ENCODE measurements around the gene TSHZ2. TPM values are rescaled to one million over a fixed set of nuclear protein-coding genes. Genes with fewer than 3 reads are reported as not detected.

TSHZ2 gene
- total RNA-seq, 3 donors from 2014 or later, result 8.1 to 19.3 (median 8.4) TPM

DNA sequence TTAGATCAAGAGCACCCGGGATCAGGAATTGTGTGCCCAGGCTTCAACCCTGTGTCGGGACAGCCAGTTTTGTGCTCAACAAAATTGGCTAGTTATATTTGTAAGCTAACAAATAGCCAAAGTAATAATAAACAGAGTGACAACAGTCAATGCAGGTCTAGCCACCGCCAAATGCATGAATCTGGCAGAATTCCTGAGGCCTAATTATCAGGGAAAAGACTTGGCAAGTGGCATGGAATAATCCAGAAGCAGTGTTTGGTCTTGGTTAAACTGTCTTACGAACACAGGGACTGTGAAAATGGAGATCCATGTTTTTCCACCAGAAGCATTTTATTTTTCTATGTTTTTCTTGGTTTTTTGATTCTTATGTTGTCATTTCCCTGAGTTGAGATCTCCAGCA is 352.7 kb downstream of the TSHZ2 start:
- no peak for DNase-seq
- peaks cover 6% of the 10 kb centered on the region for H3K36me3 Mint-ChIP-seq (ENCODE audit: insufficient read depth)
- H3K27me3 Mint-ChIP-seq (ENCODE audit: low read depth), result peaks cover 3% of the 10 kb centered on the region
- no peaks in the 10 kb centered on the region for H3K9me3 Mint-ChIP-seq
- H3K4me3 Mint-ChIP-seq, result no peak overlapping the region
- no peak for ATAC-seq
- peaks cover 18% of the 10 kb centered on the region for H3K4me1 Mint-ChIP-seq (ENCODE audit: low read depth)

DNA sequence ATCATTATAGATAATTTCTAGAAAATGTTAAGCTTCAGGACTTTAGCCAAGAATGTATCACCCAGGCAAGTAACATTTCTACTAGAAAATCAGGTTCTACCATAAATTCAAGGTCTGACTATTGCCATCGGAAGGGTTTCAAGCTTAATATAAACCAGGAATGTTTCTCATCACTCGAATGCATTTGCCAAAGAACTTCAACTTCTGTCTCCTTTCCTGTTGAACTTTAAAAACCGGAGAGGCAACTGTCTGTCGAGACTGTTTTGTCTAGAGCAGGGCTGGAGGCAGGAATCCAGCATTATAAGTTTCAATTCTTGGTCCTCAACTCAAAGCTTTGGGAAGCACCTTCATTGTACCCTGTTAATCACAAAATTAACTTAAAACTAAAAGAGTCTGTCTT is 356.8 kb downstream of the TSHZ2 start:
- peaks cover 4% of the 10 kb centered on the region for H3K36me3 Mint-ChIP-seq (ENCODE audit: insufficient read depth)

DNA sequence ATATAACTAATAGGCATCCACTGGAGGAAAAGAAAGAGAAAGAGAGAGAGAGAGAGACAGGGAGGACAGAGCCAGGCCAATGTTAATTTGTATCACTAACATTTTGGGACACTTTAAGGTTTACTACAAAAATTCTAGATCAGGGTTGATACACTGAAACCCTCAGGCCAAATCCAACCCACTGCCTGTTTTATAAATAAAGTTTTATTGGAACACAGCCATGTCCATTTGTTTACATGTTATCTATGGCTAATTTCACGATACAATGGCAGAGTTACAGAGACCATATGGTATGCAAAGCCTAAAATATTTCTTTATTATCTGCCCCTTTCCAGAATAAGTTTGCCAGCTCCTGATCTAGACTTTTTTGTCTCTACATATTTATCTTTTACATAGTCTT is 357.6 kb downstream of the TSHZ2 start:
- no peaks in the 10 kb centered on the region for H3K4me1 Mint-ChIP-seq (ENCODE audit: low read depth)
- peaks cover 4% of the 10 kb centered on the region for H3K36me3 Mint-ChIP-seq (ENCODE audit: insufficient read depth)
- DNase-seq (no peak), ATAC-seq (no peak)
- H3K4me3 Mint-ChIP-seq, result no peak overlapping the region
- no peaks in the 10 kb centered on the region for H3K9me3 Mint-ChIP-seq
- H3K27me3 Mint-ChIP-seq (ENCODE audit: low read depth), result peaks cover 10% of the 10 kb centered on the region

More for the DNA sequence above, 356.8 kb downstream of the TSHZ2 start:
- Mint-ChIP-seq H3K27me3 (ENCODE audit: low read depth) (peaks cover 10% of the 10 kb centered on the region), H3K4me3 (no peak overlapping the region), H3K4me1 (ENCODE audit: low read depth) (no peaks in the 10 kb centered on the region), H3K9me3 (no peaks in the 10 kb centered on the region)
- no peak for ATAC-seq
- no peak for DNase-seq

DNA sequence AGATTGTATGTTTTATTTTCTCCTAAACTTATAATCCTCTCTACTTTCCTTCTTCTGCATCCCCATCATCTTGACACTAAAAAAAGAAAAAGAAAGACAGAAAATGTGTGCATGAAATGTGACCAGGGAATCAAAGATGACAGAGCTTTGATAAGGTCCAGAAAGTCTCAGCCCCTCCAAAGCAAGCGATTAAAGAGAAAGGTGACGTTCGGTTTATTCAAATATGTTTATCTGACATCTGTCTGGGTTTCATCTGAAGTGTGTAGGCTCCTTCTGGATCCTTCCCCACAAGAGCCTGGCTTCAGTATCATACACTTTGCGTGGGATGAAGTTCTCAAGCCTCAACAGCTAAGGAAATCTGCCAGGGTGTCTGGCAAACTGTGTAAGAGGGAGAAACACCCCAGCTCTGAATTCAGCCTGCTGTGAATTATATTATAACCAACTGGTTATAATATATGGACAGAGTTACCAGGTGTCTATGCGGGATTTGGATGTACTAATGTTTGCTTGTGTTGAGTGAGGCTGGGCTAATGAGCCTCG is 358.5 kb downstream of the TSHZ2 start:
- Mint-ChIP-seq H3K4me3 (no peak overlapping the region), H3K4me1 (ENCODE audit: low read depth) (no peaks in the 10 kb centered on the region), H3K27me3 (ENCODE audit: low read depth) (peaks cover 7% of the 10 kb centered on the region), H3K36me3 (ENCODE audit: insufficient read depth) (peaks cover 2% of the 10 kb centered on the region), H3K9me3 (no peaks in the 10 kb centered on the region)
- ATAC-seq (no peak), DNase-seq (no peak)

DNA sequence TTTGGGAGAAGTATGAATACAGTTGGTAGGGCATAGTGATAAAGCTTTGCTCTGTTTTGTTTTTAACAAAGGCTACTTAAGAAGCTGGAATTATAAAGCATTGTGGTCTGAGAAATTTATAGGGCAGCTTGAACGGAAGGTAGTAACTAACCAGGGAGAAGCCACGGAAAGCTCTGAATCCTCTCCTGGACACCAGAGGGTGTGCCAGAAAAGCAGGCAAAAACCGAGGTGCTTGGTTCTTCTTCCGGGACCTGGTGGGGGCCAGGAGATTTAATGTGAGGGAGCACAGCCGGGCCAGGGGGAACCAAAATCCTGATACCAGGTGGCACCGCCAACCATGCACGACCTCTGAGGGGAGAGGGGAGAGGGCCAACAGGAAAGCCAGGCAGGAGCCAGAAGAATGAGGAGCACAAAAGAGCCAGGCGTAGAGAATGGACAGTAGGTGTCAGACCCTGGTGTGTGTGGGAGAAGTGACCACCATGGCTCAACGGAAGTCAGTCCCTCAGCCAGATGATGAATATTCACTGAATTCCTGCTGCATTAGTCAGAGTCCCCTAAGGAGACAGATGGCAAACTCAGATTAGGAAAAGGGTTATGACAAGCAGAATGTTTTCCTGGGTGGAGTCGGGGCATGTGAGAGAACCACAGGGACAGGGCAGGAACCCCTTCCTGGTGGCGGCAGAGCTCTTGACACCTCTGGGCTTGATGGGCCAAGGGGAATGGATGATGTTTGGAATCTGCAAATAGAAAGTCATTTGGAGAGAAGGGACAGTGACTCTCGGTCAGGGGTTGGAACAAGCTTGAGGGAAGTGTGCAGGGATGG is 359.2 kb downstream of the TSHZ2 start:
- Mint-ChIP-seq H3K27me3 (ENCODE audit: low read depth) (peaks cover 7% of the 10 kb centered on the region), H3K36me3 (ENCODE audit: insufficient read depth) (peaks cover 2% of the 10 kb centered on the region), H3K9me3 (no peaks in the 10 kb centered on the region), H3K4me1 (ENCODE audit: low read depth) (no peaks in the 10 kb centered on the region), H3K4me3 (no peak overlapping the region)
- DNase-seq, result no peak
- ATAC-seq, result no peak

DNA sequence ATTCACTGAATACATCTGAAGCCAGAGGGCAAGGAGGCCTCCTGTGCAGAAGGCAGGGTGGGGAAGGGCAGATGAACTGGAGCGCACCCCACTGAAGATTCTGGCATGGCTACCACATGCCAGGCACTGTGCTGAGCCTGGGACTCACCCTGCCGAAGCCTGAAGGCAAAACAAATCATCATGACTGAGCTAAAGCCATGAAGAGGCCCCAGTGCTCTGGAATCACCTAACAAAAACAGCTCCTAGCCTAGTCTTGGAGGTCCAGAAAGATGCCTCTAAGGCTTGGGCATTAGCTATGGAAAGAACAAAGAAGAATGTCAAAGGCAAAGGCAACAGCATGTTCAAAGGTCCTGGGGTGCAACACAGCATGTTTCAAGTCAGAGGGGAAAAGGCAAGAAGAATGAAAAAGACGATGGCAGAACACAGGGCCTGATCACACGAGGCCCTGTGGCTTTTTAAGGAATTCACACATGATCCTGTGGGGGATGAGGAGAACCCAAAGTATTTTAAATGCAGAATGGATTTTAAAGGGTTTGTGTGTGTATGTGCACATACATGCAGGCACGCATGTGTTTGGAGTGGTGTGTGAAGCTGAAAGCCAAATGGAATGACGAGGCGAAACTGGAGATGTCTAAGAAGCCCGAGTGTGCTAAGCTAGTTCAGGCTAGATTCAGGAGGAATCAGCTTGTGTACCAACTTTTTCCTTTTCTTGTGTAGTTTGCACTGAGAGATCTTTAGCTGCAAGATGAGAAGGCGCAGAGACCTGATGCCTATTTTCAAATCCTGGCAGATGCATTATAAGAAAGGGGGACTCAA is 360.1 kb downstream of the TSHZ2 start:
- Mint-ChIP-seq H3K27me3 (ENCODE audit: low read depth) (peaks cover 7% of the 10 kb centered on the region), H3K36me3 (ENCODE audit: insufficient read depth) (peaks cover 2% of the 10 kb centered on the region), H3K9me3 (no peaks in the 10 kb centered on the region), H3K4me1 (ENCODE audit: low read depth) (no peaks in the 10 kb centered on the region), H3K4me3 (no peak overlapping the region)
- DNase-seq (no peak), ATAC-seq (no peak)

DNA sequence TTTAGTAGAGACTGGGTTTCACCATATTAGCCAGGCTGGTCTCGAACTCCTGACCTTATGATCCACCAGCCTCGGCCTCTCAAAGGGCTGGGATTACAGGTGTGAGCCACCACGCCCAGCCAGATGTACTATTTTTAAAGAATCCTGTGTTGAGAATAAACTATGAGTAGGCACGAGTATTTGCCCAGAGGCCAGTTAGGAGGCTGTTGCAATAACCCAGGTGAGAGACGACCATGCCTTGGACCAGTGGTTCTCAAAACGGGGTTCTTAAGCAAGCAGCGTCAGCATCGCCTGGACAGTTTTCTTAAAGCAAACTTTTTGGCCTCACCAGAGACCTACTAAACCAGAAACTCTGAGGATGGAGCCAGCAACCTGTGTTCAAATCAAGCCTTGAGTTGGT is 362.7 kb downstream of the TSHZ2 start:
- Mint-ChIP-seq H3K4me3 (no peak overlapping the region), H3K9me3 (no peaks in the 10 kb centered on the region), H3K4me1 (ENCODE audit: low read depth) (no peaks in the 10 kb centered on the region), H3K27me3 (ENCODE audit: low read depth) (peaks cover 7% of the 10 kb centered on the region), H3K36me3 (ENCODE audit: insufficient read depth) (peaks cover 2% of the 10 kb centered on the region)
- DNase-seq, result no peak
- no peak for ATAC-seq

DNA sequence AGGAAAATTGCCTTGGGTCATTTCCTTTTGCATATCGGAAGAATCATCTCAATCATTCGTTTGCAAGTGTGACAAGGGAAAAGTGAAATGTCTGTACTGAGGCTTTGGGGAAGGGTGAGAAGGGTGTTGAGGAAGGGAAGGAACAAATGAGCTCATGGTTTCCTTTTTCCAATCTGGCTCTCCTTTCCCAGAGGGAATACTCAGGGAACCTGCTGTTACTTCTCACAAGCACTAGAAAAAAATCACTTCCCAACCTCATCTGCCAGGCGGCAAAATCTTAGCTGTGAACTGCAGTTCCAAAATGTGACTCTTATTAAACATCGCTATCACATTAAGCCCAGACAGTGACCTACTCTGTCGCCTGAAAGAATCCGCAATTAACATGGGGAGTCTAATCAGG is 363.4 kb downstream of the TSHZ2 start:
- Mint-ChIP-seq H3K36me3 (ENCODE audit: insufficient read depth) (peaks cover 2% of the 10 kb centered on the region), H3K4me3 (no peak overlapping the region), H3K9me3 (no peaks in the 10 kb centered on the region), H3K4me1 (ENCODE audit: low read depth) (no peaks in the 10 kb centered on the region), H3K27me3 (ENCODE audit: low read depth) (peaks cover 7% of the 10 kb centered on the region)
- ATAC-seq (no peak), DNase-seq (no peak)

DNA sequence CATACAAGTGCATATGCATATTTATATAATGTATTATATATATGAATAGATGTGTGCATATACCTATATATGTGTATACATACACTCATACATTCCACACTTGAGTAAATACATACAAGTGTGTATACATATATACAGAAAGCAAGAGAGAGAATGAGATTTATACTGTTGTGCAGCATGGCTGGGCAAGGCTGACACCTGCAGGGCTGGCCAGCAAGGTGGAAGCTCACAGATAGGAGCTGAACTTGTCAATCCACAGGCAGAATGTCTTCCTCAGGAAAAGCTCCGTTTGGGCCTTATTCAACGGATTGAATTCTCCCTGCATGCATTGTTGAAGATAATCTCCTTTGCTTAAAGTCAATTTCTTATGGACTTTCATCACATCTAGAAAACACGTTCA is 364.7 kb downstream of the TSHZ2 start:
- Mint-ChIP-seq H3K36me3 (ENCODE audit: insufficient read depth) (no peaks in the 10 kb centered on the region), H3K9me3 (no peaks in the 10 kb centered on the region)
- ATAC-seq, result no peak

DNA sequence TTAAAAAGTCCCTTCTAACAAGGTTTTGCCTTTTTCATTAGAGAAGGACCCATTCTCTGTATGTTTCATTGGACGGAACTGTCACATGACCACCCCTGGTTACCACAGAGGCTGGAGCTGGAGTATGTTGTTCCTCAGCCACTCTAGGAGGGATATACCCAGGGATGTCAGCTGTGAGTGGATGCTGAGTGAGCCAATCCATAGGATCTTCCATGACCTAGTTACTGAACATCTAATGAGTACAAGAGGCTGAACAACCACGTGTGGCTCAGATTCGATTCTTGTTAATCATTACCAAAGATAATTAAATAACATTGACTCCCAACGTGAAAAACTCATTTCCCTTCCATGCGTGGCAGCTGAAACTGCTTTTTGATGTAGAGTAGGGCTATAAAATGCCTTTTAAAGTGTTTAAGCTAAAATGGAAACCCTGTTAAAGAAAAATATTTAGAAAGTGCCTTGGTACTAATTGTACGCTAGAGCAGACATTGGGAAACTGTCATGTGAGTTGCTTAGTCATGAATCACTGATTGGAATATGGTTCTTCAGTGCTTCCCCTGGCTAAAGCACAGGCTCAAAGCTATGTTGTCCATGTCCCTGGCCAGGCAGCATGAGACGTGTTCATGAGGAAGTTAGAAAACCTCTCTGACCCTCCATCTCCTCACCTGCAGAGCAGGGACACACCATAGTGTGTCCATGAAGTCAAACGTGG is 365.4 kb downstream of the TSHZ2 start:
- ATAC-seq (no peak), DNase-seq (no peak)
- Mint-ChIP-seq H3K4me3 (no peak overlapping the region), H3K36me3 (ENCODE audit: insufficient read depth) (no peaks in the 10 kb centered on the region), H3K27me3 (ENCODE audit: low read depth) (no peaks in the 10 kb centered on the region), H3K9me3 (no peaks in the 10 kb centered on the region), H3K4me1 (ENCODE audit: low read depth) (no peaks in the 10 kb centered on the region)

More for the DNA sequence above, 364.7 kb downstream of the TSHZ2 start:
- no peak overlapping the region for H3K4me3 Mint-ChIP-seq
- no peaks in the 10 kb centered on the region for H3K4me1 Mint-ChIP-seq (ENCODE audit: low read depth)
- no peaks in the 10 kb centered on the region for H3K27me3 Mint-ChIP-seq (ENCODE audit: low read depth)
- no peak for DNase-seq

DNA sequence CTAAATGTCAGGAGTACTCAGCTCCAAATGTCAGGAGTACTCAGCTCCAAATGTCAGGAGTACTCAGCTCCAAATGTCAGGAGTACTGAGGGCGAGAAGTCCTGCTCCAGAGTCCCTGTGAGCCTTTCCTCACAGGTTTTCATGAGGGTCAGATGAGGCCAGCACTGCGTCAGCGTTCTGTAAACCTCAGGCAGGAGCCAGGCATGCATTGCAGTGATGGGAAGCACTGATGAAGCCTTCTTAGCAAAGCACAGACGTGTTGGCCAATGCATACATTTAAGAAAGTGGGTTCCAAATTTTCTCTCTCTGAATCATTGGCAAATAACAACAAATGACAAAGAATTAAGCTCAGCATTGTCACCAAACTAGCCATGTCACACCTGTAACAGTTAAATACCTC is 366.6 kb downstream of the TSHZ2 start:
- ATAC-seq (no peak), DNase-seq (no peak)
- H3K4me3 Mint-ChIP-seq, result no peak overlapping the region
- no peaks in the 10 kb centered on the region for H3K9me3 Mint-ChIP-seq
- H3K4me1 Mint-ChIP-seq (ENCODE audit: low read depth), result no peaks in the 10 kb centered on the region
- no peaks in the 10 kb centered on the region for H3K27me3 Mint-ChIP-seq (ENCODE audit: low read depth)
- no peaks in the 10 kb centered on the region for H3K36me3 Mint-ChIP-seq (ENCODE audit: insufficient read depth)

DNA sequence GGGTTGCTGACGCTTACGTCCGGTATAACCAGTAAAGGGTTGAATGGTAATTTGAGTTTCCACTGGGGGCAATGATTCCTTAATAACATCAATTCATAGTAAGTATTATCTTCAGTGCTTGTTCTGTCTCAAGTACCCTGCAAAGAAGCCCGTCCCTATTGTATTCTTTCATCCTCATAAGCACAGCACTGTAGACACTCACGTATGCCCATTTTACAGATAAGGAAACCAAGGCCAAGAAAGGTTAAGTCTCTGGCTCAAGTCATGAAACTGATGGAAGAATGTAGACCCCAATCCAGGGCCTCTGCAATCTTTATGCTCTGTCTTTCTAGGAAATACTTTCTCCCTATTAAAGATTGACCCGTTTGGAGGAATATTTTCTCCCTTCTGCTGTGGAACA is 370.3 kb downstream of the TSHZ2 start:
- no peak overlapping the region for H3K4me3 Mint-ChIP-seq
- ATAC-seq (no peak), DNase-seq (no peak)
- H3K4me1 Mint-ChIP-seq (ENCODE audit: low read depth), result no peaks in the 10 kb centered on the region
- H3K36me3 Mint-ChIP-seq (ENCODE audit: insufficient read depth), result peaks cover 8% of the 10 kb centered on the region
- H3K9me3 Mint-ChIP-seq, result no peaks in the 10 kb centered on the region
- peaks cover 4% of the 10 kb centered on the region for H3K27me3 Mint-ChIP-seq (ENCODE audit: low read depth)

DNA sequence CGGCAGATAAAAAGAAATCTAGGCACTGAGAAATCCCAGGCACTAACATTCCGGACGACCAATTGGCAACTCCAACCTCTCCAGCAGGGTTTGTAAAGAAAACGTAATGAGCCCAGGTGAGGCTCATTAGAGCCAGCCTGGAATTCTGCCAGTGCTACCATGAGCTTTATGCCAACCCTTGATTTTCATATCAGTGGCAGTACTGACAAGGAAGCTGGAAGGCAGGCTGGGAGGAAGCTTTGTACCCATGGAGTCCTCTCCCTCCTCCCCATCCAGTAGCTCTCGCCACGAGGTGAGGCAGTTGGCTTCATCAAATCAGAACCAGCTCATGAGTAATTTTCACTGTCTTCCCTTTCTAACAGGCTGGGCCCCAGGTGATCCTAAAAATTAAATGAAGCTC is 371.3 kb downstream of the TSHZ2 start:
- H3K36me3 Mint-ChIP-seq (ENCODE audit: insufficient read depth), result peaks cover 10% of the 10 kb centered on the region
- ATAC-seq (no peak), DNase-seq (no peak)
- no peaks in the 10 kb centered on the region for H3K9me3 Mint-ChIP-seq
- no peak overlapping the region for H3K4me3 Mint-ChIP-seq
- H3K4me1 Mint-ChIP-seq (ENCODE audit: low read depth), result no peaks in the 10 kb centered on the region
- H3K27me3 Mint-ChIP-seq (ENCODE audit: low read depth), result peaks cover 4% of the 10 kb centered on the region

DNA sequence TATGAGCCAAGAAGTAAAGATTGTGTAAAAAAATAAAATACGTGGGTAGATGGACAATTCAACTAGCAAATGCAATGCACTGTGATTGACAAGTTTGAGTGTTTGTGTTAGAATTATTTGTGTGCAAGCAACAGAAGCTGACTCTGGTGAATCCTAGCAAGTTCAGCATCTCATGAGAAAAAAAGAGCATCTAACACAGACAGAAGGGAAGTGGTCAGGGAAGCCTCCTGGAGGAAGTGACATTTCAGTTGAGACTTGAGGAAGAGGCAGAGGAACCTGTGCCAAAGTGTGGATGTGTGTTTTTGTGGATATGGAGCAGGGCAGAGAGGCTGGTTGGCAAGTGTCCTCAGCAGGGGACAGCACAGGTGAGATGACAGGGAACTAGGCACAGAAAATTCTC is 372.7 kb downstream of the TSHZ2 start:
- peaks cover 4% of the 10 kb centered on the region for H3K27me3 Mint-ChIP-seq (ENCODE audit: low read depth)
- H3K9me3 Mint-ChIP-seq, result peaks cover 2% of the 10 kb centered on the region
- H3K4me3 Mint-ChIP-seq, result no peak overlapping the region
- peaks cover 13% of the 10 kb centered on the region for H3K36me3 Mint-ChIP-seq (ENCODE audit: insufficient read depth)
- no peak for ATAC-seq
- H3K4me1 Mint-ChIP-seq (ENCODE audit: low read depth), result no peaks in the 10 kb centered on the region
- DNase-seq, result no peak
